ENCODE data around the gene ADD1.

The ADD1 gene

DNA sequence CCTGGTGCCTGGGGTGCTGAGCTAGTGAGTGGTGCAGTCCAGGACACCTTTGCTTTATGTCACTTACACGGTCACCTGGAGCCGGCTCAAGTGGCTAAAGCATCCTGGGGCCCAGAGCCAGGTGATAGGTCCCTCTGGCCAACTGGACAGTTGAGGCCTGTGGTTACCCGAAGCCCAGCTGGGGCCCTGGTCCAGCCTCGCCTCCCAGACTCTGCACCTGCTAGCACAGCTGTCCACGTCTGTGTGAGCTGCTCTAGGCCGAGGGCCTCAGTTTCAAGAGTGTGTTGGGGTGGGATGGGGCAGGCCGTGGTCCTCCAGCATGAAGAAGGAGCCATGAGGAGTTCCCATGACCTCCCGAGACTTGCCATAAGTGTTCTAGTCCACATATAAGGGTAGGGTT lies 7.7 kb upstream of the ADD1 start:
- no peak for DNase-seq (ENCODE audit: low read depth)

DNA sequence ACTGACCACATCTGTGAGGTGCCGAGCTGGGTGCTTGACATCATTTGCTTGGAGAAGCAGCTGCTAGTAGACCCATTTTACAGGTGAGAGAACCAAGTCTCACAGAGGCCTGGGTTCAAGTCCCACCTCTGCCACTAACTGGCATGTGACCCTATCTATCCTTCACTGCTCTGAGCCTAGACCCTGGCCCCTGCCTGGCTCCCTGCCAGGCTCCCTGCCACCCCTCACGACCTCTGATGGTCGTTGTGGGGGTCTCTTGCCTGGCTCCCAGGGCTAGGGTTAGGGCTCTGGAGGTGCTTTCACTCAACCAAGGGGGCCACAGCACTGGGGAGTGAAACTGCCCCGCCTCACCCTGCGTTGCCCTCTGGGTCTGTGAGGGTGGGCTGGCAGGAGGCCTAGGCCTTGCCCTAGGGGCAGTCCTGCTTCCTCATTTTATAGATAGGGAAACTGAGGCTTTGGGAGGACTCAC lies 7.2 kb upstream of the ADD1 start:
- no peak for DNase-seq (ENCODE audit: low read depth)

DNA sequence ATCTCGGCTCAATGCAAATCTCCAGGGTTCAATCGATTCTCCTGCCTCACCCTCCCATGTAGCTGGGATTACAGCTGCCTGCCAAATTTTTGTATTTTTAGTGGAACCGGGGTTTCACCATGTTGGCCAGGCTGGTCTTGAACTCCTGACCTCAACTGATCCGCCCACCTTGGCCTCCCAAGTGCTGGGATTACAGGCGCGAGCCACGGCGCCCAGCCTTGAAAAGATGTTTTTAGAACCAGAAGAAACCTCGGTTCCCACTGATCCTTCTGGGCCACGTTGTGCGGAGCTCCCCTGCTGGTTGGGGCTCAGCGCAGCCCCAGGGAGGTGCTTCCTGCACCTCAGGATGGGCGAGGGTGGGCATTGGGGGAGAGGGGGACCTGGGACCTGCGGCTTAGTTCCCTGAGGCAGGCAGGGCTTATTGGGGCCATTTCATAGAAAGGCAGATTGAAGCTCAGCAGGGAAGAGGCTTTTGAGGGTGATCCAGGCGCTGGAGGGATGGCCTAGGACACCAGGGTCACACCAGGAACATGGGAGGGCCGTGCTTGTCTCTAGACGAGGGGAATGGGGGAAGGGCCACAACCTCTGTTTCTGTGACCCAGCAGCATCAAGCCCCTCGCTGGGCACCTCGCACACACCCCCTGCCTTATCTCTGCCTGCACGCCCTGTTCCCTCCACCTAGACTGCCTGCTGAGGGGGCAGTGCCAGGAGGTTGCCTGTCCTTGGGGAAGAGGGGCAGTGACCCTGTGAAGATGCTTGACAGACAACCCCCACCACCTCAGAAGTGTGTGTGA lies 6.3 kb upstream of the ADD1 start:
- no peak for DNase-seq (ENCODE audit: low read depth)

DNA sequence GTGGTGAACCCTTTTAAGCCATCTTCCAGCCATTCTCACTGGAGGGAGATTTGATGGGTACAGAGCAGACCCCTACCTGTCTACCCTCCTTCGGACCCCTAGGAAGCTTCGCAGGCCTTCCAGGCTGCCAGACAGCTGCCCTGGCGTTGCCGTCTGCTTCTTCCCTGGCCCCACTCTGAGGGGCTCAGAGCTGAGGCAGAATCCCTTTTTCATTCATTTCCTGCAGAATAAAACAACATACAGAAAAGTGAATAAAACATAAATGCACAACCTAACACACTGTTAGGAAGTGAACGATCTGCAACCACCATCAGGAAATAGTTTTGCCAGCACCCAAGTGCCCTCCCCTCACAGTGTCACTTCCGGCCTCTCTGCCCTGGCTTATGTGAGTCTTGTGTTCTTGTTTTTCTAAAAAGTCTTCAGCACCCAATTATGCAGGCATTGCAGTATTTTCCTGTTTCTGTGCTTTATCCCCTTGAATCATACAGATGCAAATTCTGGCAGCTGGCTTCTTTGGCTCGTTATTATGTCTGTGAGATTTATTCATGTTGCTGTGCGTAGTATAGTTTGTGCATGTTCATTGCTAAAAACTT lies 5.6 kb upstream of the ADD1 start:
- peak; percentile 40 for DNase-seq (ENCODE audit: low read depth)

DNA sequence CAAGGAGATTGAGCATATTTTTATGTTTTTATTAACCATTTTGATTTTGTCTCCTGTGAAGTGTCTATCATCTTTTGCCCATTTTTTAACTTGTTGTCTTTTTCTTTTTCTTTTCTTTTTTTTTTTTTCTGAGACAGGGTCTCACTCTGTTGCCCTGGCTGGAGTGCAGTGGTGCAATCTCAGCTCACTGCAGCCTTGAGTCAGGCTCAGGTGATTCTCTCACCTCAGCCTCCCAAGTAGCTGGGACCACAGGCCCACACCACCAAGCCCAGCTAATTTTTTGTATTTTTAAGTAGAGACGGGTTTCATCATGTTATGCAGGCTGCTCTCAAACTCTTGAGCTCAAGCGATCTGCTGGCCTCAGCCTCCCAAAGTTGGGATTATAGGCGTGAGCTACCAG lies 4.6 kb upstream of the ADD1 start:
- DNase-seq (ENCODE audit: low read depth): no peak

DNA sequence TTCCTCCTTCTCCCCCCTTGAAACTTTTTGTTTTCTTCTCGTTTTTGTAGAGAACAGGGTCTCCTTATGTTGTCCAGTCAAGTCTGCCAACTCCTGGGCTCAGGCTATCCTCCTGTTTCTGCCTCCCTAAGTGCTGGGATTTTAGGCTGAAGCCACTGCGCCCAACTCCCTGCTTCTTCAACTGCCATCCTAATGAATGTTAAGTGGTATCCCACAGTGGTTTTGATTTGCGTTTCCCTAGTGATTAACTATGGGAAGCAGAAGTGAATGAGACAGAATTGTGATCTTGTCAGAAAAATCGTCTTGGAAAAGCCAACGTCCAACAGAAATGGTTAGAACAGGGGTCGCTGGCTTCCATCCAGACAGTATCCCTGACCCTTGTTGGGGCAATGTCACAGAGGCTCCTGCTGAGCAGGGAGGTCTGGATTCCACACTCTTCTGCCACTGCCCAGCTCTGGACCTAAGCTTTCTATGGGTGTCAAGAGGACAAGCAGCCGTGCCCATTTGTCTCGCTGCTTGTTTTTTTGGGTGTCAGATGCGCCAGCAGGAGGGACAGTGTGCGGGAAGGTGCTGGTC lies 869 bp upstream of the ADD1 start:
- no peak for DNase-seq (ENCODE audit: low read depth)

DNA sequence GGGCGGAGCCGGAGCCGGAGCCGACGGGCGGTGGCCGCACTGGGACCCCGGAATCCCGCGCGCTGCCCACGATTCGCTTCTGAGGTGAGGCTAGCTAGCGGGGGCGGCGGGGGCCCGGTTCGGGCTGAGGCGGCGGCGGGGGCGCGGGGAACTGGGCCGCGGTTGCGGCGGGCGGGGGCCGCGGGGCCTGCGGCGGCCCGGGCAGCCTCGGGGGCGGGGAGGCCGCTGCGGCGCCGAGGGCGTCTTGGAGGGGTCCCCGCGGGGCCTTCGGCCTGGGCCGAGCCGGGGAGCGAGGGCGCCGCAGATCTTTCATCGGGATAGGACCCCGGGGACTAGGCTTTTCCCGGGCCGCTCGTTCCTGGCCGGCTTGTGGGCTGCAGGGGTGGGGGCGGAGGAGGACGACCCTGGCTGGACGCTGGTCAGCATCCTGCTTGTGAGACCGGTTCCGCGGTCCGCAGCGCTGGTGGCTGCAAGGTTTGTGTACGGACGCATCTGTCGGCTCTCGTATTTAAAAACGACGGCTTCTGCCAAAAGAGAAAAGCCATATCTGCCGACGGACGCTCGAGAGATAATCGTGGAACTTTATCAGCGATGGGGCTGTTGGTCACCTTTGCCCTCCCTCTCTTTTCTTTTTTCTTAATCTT lies 419 bp downstream of the ADD1 start:
- DNase-seq (ENCODE audit: low read depth): no peak

DNA sequence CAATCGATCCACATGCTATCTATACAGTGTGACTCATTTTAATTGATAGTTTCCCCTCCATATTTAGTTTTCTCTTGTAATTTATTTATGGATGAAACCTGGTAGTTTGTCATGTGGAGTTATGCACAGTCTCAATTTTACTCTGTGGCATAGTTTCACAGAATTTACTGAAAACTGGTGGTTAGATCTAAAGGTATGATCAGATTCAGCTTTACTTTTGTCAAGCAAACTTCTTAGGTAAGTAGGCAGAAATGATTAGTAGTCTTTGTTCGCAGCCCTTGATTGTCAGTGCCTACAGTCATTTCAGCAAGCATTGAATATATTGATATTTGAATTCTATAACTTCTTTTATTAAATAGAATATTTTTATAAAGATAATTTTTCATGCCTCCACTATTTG lies 2.5 kb downstream of the ADD1 start:
- no peak for DNase-seq (ENCODE audit: low read depth)

DNA sequence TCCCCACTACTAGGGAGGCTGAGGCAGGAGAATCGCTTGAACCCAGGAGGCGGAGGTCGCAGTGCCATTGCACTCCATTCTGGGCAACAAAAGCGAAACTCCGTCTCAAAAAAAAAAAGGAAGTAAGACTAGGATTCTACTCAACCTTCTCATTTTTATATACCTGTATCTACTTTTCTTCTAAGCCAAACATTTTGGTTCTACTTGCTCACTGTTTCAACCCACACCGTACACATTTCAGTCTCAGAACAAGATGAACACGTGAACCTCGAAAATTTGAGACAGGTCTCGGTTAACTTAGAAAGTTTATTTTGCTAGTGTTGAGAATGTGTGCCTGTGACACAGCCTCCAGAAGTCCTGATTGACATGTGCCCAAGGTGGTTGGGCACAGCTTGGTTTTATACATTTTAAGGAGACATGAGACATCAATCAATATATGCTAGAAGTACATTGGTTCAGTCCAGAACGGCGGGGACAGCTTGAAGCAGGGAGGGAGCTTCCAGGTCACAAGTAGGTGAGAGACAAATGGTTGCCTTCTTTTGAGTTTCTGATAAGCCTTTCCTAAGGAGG lies 3.7 kb downstream of the ADD1 start:
- no peak for DNase-seq (ENCODE audit: low read depth)

DNA sequence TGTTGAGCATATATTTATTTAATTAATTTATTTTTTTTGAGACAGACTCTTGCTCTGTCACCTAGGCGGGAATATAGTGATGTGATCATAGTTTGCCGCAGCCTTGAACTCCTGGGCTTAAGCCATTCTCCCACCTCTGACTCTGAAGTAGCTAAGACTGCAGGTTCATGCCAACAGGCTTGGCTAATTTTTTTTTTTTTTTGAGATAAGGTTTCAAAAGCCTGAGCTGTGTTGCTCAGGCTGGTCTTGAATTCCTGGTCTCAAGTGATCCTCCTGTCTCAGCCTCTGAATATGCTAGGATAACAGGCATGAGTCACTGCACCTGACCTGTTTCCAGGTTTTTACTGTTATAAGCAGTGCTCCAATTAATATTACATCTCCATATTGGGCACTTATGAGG lies 4.8 kb downstream of the ADD1 start:
- DNase-seq (ENCODE audit: low read depth): no peak

DNA sequence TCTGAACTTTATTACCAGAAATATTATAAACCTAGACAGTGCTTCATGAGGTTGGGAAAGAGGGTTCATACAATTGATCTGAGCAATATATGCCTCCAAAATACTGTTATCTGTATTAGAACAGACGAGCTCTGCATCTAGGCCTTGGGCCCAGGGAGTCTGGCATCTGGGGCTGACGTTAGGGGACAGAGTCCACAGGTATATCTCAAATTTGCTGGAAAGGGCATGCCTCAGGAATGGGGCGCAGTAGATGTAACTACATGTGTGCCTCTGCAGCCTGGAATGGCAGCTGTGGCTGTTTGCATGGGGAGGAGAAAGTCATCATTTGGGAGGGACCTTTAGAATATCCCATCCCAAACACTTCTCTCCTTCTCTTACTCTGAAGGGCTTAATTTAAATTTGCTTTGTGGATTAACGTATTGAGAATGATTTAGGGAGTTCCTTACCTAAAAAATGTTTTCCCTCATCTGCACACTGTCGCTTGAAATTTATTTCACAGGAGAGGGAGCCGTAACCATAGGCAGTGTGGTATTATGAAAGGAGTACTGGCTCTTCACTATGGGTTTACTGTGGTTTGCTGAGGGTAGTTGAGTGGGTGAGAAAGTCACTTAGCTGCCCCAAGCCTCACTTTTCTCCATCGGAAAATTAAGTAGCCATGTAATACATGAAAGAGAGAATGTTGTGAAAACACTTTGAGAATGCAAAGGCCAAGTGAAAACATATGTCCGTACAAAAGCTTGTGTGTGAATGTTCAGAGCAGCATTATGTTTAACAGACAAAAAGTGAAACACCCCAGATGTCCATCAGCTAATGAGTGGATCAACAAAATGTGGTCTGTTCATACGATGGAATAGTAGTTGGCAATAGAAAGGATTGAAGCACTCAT lies 5.9 kb downstream of the ADD1 start:
- DNase-seq (ENCODE audit: low read depth): no peak

DNA sequence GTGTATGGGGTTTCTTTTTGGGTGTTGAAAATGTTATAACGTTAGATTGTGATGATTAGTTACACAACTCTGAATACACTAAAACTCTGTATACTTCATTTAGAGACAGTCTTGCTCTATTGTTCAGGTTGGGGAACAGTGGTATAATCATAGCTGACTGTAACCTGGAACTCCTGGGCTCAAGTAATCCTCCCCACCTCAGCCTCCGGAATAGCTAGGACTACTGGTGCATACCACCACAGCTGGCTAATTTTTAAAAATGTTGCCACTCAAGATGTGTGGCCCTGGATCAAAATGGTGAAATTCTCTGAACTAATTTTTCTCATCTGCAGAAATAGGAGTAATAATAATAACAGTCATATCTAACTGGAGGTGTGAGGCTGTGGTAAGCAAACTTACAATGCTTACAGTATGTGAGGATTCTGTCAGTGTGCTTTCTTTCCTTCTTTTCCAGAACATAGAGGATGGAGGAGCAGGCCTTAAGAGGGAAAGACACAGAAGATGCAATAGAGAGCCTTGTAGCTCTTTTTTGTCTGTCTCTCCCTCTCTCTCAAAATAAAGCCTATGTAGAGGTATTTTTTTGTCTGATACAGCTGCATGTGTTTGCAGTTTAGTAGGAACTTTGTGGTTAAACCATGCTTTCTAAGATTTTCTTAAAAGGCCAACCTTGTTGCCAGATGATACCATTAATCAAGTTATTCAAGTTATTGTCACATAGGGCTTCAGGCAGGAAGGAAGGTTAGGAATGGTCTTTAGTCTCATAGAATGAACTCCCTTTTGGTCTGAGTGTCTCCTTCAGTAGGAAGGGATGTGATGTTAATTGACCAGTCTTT lies 7.5 kb downstream of the ADD1 start:
- DNase-seq (ENCODE audit: low read depth): no peak

DNA sequence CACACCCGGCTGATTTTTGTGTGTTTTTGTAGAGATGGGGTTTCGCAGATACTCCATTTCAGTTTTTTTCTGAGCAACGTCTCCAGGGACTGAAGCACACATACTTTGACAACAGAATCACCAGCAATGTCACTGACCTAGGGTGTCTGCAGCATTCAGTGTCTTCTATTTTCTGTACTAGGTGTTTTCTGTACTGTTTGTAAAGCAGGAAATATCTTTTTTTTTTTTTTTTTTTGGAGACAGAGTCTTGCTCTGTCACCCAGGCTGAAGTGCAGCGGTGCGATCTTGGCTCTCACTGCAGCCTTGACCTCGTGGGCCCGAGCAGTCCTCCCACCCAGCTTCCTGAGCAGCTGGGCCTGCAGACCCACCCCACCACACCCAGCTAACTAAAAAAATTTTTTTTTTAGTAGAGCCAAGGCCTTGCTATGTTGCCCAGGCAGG lies 8.9 kb downstream of the ADD1 start:
- no peak for DNase-seq (ENCODE audit: low read depth)

DNA sequence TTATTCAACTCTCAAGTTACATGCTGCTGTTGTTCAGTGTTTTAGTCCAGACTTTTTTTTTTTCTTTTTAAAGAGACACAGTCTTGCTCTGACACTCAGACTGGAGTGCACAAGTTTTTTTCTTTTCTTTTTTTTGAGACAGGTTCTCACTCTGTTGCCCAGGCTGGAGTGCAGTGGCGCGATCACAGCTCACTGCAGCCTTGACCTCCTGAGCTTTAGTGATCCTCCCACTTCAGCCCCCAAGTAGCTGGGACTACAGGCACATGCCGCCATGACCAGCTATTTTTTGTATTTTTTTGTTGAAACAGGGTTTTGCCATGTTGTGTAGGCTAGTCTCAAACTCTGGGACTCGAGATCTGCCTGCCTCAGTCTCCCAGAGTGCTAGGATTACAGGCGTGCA lies 11.9 kb downstream of the ADD1 start:
- DNase-seq (ENCODE audit: low read depth): no peak

DNA sequence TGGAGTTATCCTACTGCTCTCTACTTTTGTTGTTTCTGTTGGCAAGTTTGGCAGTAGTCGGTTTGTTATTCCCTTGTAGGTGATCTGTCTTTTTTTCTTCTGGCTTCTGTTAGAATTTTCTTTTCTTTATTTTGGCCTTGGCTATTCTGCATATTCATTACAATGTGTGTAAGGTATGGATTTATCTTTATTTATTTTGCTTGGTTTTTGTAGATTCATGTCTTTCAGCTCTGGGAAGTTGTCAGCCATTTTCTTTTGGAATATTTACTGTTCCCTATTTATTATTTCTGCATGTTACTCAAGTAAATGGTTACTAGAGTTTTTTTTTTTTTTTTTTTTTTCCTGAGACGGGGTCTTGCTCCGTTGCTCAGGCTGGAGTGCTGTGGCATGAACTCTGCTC lies 12.6 kb downstream of the ADD1 start:
- no peak for DNase-seq (ENCODE audit: low read depth)

DNA sequence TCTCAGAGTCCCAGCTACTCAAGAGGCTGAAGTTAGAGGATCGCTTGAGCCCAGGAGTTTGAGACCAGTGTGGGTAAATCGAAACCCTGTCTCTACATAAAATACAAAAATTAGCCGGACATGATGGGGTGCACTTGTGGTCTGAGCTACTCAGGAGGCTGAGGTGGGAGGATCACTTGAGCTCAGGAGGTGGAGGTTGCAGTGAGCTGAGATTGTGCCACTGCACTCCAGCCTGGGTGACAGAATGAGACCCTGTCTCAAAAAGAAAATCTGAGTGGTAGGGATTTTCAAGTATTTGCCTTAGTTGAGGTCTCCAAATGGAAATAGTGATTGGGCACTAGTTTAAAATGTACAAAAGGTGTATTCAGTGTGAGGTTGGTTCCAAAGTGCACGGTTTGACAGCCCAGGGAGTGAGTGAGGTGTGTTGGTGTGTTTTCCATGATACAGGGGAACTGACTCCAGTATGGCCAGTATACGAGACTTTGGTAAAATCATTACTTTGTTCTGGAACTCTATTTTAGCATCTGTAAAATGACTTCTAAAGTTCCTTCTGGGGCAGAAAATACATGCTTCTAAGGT lies 13.8 kb downstream of the ADD1 start:
- no peak for DNase-seq (ENCODE audit: low read depth)

DNA sequence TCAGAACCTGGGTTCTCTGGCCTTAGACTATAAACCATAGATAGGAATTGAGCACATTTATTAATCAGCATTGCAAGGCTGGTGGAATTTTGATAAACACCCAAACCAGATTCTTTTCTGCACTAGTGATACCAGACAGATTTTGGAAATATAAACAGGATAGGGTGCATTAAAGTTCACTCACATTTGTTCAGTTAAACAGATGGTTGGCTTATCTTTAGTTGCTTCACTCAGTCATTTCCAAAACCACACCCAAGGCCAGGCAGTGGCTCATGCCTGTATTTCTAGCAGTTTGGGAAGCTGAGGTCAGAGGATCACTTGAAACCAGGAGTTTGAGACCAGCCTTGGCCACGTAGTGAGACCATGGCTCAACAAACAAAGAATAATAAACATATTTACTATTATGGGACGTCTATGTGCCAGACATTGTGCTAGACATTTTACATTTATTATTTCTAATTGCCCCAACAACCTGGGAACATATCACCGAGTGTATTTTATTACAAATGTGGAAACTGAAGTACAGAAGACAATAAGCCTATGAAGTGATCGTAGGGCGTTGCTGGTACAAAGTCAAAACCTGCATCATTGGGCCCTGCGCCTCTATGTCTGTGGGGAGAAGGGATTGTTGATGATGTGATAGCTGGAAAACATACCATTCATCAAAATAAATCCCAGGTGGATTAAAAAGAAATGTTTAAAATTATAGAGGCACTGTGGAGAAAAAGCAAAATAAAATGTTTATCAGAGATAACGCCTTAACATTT lies 15.0 kb downstream of the ADD1 start:
- no peak for DNase-seq (ENCODE audit: low read depth)

DNA sequence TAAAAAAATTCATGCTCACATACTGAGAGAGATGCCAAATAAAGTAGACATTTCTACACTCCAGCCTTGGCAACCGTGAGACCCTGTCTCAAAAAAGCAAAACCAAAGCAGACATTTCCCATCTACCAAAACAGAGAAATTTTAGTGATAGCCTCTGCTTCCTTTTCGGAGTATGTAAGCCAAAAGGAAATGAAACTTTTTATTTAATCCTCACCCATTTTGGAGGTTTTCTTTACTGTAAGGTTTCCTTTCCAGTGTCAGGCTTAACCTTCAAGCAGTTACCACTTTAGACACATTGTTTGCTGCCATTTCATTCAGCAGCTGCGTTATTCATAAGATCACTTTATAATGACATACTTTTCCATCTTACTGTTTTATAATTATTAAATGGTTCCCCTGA lies 15.9 kb downstream of the ADD1 start:
- no peak for DNase-seq (ENCODE audit: low read depth)
